H1 (cell line): ENCODE data around the gene NOS1AP.
"Not testable (repeated sequence)": the region's sequence is repeated elsewhere in the genome, so short reads cannot be mapped to it uniquely, and the experiment has no call there.

Experiments
- BCL11A ChIP-seq, 2 experiments: IDR thresholded peaks; one replicate each; pipeline ENCODE4 v1.6.1; 2011; ENCODE audit warnings: low read depth in 2 of 2, low read length in 2 of 2, mild to moderate bottlenecking in 2 of 2
- POLR2A ChIP-seq, 2 experiments: IDR thresholded peaks; 1 replicate in 1 of 2; 2 replicates in 1 of 2; pipeline ENCODE4 v1.6.1; 2011; ENCODE audit warnings: low read depth in 2 of 2, low read length in 2 of 2, mild to moderate bottlenecking in 2 of 2; ENCODE audit errors: control extremely low read depth in 1 of 2
- SUZ12 ChIP-seq: fragments of 200-600 bp; sonication (generic); IDR thresholded peaks from 2 replicates; pipeline ENCODE4 v1.6.1; 2012; ENCODE audit warnings: mild to moderate bottlenecking, inconsistent platforms, low read length, moderate library complexity, mixed read lengths
- TF ChIP-seq, protein P1 (sequence below), 3 experiments: IDR thresholded peaks; 1 replicate in 2 of 3; 2 replicates in 1 of 3; pipeline versions ENCODE4 v1.5.1 to v1.6.1; 2011; ENCODE audit warnings: low read length in 3 of 3, mild to moderate bottlenecking in 3 of 3, inconsistent platforms in 2 of 3, low read depth in 1 of 3, moderate library complexity in 1 of 3; ENCODE audit not compliant: insufficient read depth in 1 of 3; ENCODE audit errors: control extremely low read depth in 1 of 3

DNA sequence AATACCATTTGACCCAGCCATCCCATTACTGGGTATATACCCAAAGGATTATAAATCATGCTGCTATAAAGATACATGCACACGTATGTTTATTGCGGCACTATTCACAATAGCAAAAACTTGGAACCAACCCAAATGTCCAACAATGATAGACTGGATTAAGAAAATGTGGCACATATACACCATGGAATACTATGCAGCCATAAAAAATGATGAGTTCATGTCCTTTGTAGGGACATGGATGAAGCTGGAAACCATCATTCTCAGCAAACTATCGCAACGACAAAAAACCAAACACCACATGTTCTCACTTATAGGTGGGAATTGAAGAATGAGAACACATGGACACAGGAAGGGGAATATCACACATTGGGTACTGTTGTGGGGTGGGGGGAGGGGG is 104.5 kb downstream of the NOS1AP start:
- TF ChIP-seq, protein P1, sequence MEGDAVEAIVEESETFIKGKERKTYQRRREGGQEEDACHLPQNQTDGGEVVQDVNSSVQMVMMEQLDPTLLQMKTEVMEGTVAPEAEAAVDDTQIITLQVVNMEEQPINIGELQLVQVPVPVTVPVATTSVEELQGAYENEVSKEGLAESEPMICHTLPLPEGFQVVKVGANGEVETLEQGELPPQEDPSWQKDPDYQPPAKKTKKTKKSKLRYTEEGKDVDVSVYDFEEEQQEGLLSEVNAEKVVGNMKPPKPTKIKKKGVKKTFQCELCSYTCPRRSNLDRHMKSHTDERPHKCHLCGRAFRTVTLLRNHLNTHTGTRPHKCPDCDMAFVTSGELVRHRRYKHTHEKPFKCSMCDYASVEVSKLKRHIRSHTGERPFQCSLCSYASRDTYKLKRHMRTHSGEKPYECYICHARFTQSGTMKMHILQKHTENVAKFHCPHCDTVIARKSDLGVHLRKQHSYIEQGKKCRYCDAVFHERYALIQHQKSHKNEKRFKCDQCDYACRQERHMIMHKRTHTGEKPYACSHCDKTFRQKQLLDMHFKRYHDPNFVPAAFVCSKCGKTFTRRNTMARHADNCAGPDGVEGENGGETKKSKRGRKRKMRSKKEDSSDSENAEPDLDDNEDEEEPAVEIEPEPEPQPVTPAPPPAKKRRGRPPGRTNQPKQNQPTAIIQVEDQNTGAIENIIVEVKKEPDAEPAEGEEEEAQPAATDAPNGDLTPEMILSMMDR (IDR thresholded peaks at IDR 0.05; ENCODE audit: control extremely low read depth in 1 of 3, insufficient read depth in 1 of 3, low read depth in 1 of 3, low read length in 3 of 3), result not testable (repeated sequence)
- TF ChIP-seq POLR2A (IDR thresholded peaks at IDR 0.05; ENCODE audit: control extremely low read depth in 1 of 2, low read depth in 2 of 2, low read length in 2 of 2); SUZ12; BCL11A (IDR thresholded peaks at IDR 0.05; ENCODE audit: low read depth in 2 of 2, low read length in 2 of 2): not testable (repeated sequence)
